Gastroesophageal sphincter (tissue), 3 donors: Measurements from ENCODE around the gene EPHB1.

ENCODE experiments used
- CTCF ChIP-seq, 4 experiments: fragments of 200-600 bp in 2 of 4; fragments of 450-650 bp in 2 of 4; sonication (generic) in 1 of 4; IDR thresholded peaks; one replicate each; pipeline ENCODE4 v1.5.1; 2017 to 2019; ENCODE audit warnings: antibody characterized with exemption in 4 of 4, mild to moderate bottlenecking in 2 of 4, moderate library complexity in 2 of 4
- EP300 ChIP-seq: sonication (generic); formaldehyde crosslinking; IDR thresholded peaks from one replicate; pipeline ENCODE4 v1.6.1; 2017; ENCODE audit warnings: antibody characterized with exemption, mild to moderate bottlenecking
- POLR2AphosphoS5 ChIP-seq: sonication (generic); formaldehyde crosslinking; IDR thresholded peaks from one replicate; pipeline ENCODE4 v1.6.1; 2017; ENCODE audit warnings: antibody characterized with exemption

DNA sequence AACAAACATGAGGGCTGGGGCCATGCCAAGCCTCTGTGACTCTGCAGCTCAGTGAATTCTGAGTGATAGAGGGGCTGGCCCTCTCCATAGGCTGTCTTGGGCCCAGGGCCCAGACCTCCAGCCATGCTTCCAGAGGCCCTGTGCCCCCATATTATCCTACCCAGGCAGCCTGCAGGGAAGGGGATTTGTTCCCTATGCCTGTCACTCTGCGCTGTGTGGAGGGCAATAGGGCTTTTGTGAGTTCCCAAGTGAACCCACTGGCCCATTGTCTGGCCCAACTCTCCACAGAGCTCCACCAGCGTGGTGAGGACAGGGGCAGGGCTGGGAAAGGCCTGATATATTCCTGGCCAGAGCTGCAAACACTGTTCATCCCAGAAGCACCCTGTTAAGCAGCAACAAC is 113.2 kb downstream of the EPHB1 start:
- TF ChIP-seq CTCF (IDR thresholded peaks at IDR 0.05) (no peak), EP300 (no peak), POLR2AphosphoS5 (no peak)
